GM23248 (cell line): ENCODE measurements around the gene GOLGA6B. TPM values are rescaled to one million over a fixed set of nuclear protein-coding genes. Genes with fewer than 3 reads are reported as not detected.
"Not testable (repeated sequence)": the region's sequence is repeated elsewhere in the genome, so short reads cannot be mapped to it uniquely, and the experiment has no call there.

ENCODE experiments used
- DNase-seq: peaks from one replicate; pipeline ENCODE4 v3.0.0-alpha.2; 2015
- H2AFZ ChIP-seq: fragments of 200-600 bp; sonication (generic); 2 replicates; pipeline ENCODE4 v1.6.1; 2016; ENCODE audit warnings: antibody characterized with exemption
- H3F3A ChIP-seq: fragments of 200-600 bp; sonication (generic); 2 replicates; pipeline ENCODE4 v1.6.1; 2016; ENCODE audit warnings: mild to moderate bottlenecking, antibody characterized with exemption, mixed run types; ENCODE audit not compliant: insufficient read depth
- H3K27ac ChIP-seq: fragments of 200-600 bp; sonication (generic); 2 replicates; pipeline ENCODE4 v1.5.1; 2016; ENCODE audit warnings: mild to moderate bottlenecking
- H3K27me3 ChIP-seq: fragments of 200-600 bp; sonication (generic); replicated peaks from 2 replicates; pipeline ENCODE4 v1.6.1; 2016; ENCODE audit warnings: mild to moderate bottlenecking; ENCODE audit not compliant: insufficient read depth
- H3K36me3 ChIP-seq: fragments of 200-600 bp; sonication (generic); 2 replicates; pipeline ENCODE4 v1.6.1; 2016; ENCODE audit warnings: low read depth, mild to moderate bottlenecking
- H3K4me1 ChIP-seq: fragments of 200-600 bp; sonication (generic); 2 replicates; pipeline ENCODE4 v1.6.1; 2016; ENCODE audit warnings: mild to moderate bottlenecking; ENCODE audit not compliant: insufficient read depth
- H3K4me2 ChIP-seq: fragments of 200-600 bp; sonication (generic); one replicate; pipeline ENCODE4 v1.6.1; 2016; ENCODE audit warnings: mild to moderate bottlenecking; ENCODE audit not compliant: unreplicated experiment
- H3K4me3 ChIP-seq: fragments of 200-600 bp; sonication (generic); 2 replicates; pipeline ENCODE4 v1.5.1; 2016; ENCODE audit warnings: mild to moderate bottlenecking
- H3K79me2 ChIP-seq: fragments of 200-600 bp; sonication (generic); 2 replicates; pipeline ENCODE4 v1.6.1; 2016; ENCODE audit warnings: mild to moderate bottlenecking; ENCODE audit not compliant: insufficient read depth
- H3K9ac ChIP-seq: fragments of 200-600 bp; sonication (generic); 2 replicates; pipeline ENCODE4 v1.6.1; 2016; ENCODE audit warnings: mild to moderate bottlenecking
- H3K9me2 ChIP-seq: fragments of 200-600 bp; sonication (generic); 2 replicates; pipeline ENCODE4 v1.6.1; 2016; ENCODE audit warnings: mixed run types, mild to moderate bottlenecking, moderate library complexity; ENCODE audit not compliant: insufficient read depth
- H3K9me3 ChIP-seq: fragments of 200-600 bp; sonication (generic); one replicate; pipeline ENCODE4 v1.6.1; 2017; ENCODE audit warnings: low read depth
- H4K20me1 ChIP-seq: fragments of 200-600 bp; sonication (generic); 2 replicates; pipeline ENCODE4 v1.6.0; 2016; ENCODE audit not compliant: insufficient read depth
- WGBS, 2 experiments: methylation state at CpG; one replicate each; pipeline ENCODE4 v1.1.6; 2015 to 2017; ENCODE audit warnings: low lambda C conversion rate in 2 of 2, low coverage in 1 of 2; ENCODE audit errors: missing lambda C conversion rate in 2 of 2; 5-methylcytosine and 5-hydroxymethylcytosine counted together
- in situ Hi-C: fragments of 300-500 bp; cut with MboI; formaldehyde crosslinking; loops from 2 replicates; pipeline ENCODE4 v1.15.0; 2020
- polyA plus RNA-seq: library from polyadenylated mRNA; unstranded; fragments of >200 nt; fragmentation: Nextera tagmentation; extraction: Ambion mirVana; gene quantifications from 2 replicates; pipeline ENCODE4 v1.2.1, GENCODE V29; 2016
- total RNA-seq: library from RNA; depleted of rRNA; stranded (reverse); fragments of >200 nt; shearing (Covaris generic); gene quantifications from 2 replicates; pipeline ENCODE4 v1.2.3, GENCODE V29; 2014

The GOLGA6B gene
- total and polyA plus RNA-seq, 2 experiments from 2014 or later: not detected

GRCh38 chr15:72629068-72629570 lies 25.4 kb upstream of the GOLGA6B start:
- DNase-seq, H3K4me1 ChIP-seq, H3K79me2 ChIP-seq, H3K9me3 ChIP-seq, H3K9ac ChIP-seq, H3K9me2 ChIP-seq, H3K27ac ChIP-seq, H3K4me2 ChIP-seq, H3K4me3 ChIP-seq, H4K20me1 ChIP-seq, H3F3A ChIP-seq, H2AFZ ChIP-seq, H3K27me3 ChIP-seq, H3K36me3 ChIP-seq: not testable (repeated sequence)
- in situ Hi-C loops: loop anchor here (10.0 kb wide), 1 partner anchor 46 kb away; no protein-coding TSS in a partner anchor
- WGBS, 2 experiments: 39 to 55% methylated on average over 7 of the region's 7 CpGs

GRCh38 chr15:72636519-72637282 lies 17.8 kb upstream of the GOLGA6B start:
- H3K4me1 ChIP-seq, H4K20me1 ChIP-seq, in situ Hi-C loops, H3F3A ChIP-seq, H3K9me3 ChIP-seq, H3K79me2 ChIP-seq, H3K36me3 ChIP-seq, H3K4me2 ChIP-seq, H3K27me3 ChIP-seq, H3K9me2 ChIP-seq: not testable (repeated sequence)
- H3K9ac ChIP-seq: peak overlapping the region; percentile 74
- 0% methylated on average over 1 to 4 of the region's 43 CpGs for WGBS, 2 experiments
- 0 out of 2 replicates have a peak overlapping the region, but pooled peaks have one; percentile 33 for H3K27ac ChIP-seq
- peak; percentile 91 for DNase-seq
- peak overlapping the region; percentile 77 for H2AFZ ChIP-seq
- H3K4me3 ChIP-seq: peak overlapping the region; percentile 66

GRCh38 chr15:72639759-72640483 lies 14.6 kb upstream of the GOLGA6B start:
- H3K4me2 ChIP-seq, H3K27ac ChIP-seq, H3F3A ChIP-seq, in situ Hi-C loops, H3K9me2 ChIP-seq, H2AFZ ChIP-seq, H3K9ac ChIP-seq, H3K4me3 ChIP-seq, DNase-seq, H3K36me3 ChIP-seq, H3K4me1 ChIP-seq, H4K20me1 ChIP-seq, H3K27me3 ChIP-seq, H3K9me3 ChIP-seq, H3K79me2 ChIP-seq: not testable (repeated sequence)
- no CpG with 5 or more reads among the region's 26 CpGs for WGBS, 2 experiments

GRCh38 chr15:72642271-72642670 lies 12.2 kb upstream of the GOLGA6B start:
- H3K36me3 ChIP-seq, H4K20me1 ChIP-seq, H3K27me3 ChIP-seq, H3K4me3 ChIP-seq, in situ Hi-C loops, H3K27ac ChIP-seq, H3K9me2 ChIP-seq, H2AFZ ChIP-seq, H3K4me2 ChIP-seq, DNase-seq, H3K9me3 ChIP-seq, H3K9ac ChIP-seq, H3K79me2 ChIP-seq, H3F3A ChIP-seq, H3K4me1 ChIP-seq: not testable (repeated sequence)
- WGBS, 2 experiments: no CpG with 5 or more reads among the region's 2 CpGs

GRCh38 chr15:72648631-72649253 lies 5.8 kb upstream of the GOLGA6B start:
- H3K27me3 ChIP-seq, in situ Hi-C loops, H3F3A ChIP-seq, H2AFZ ChIP-seq, H3K4me3 ChIP-seq, H3K9ac ChIP-seq, DNase-seq, H3K4me1 ChIP-seq, H3K79me2 ChIP-seq, H3K4me2 ChIP-seq, H3K9me2 ChIP-seq, H3K27ac ChIP-seq, H3K9me3 ChIP-seq, H4K20me1 ChIP-seq, H3K36me3 ChIP-seq: not testable (repeated sequence)
- WGBS, 2 experiments: 64 to 68% methylated on average over 8 of the region's 10 CpGs

GRCh38 chr15:72656014-72656413 lies 1.5 kb downstream of the GOLGA6B start:
- H3K9me2 ChIP-seq, H2AFZ ChIP-seq, H3K79me2 ChIP-seq, H3K27me3 ChIP-seq, H3K4me2 ChIP-seq, H3K4me1 ChIP-seq, H4K20me1 ChIP-seq, H3K36me3 ChIP-seq, DNase-seq, H3K27ac ChIP-seq, H3K4me3 ChIP-seq, in situ Hi-C loops, H3F3A ChIP-seq, H3K9ac ChIP-seq, H3K9me3 ChIP-seq: not testable (repeated sequence)
- WGBS, 2 experiments: no CpG with 5 or more reads among the region's 3 CpGs

- H4K20me1 ChIP-seq, H3K79me2 ChIP-seq, H3K9ac ChIP-seq, H3K9me2 ChIP-seq, H3F3A ChIP-seq, H3K4me1 ChIP-seq, H3K27ac ChIP-seq, H3K9me3 ChIP-seq, H3K36me3 ChIP-seq, H3K4me2 ChIP-seq, in situ Hi-C loops, H2AFZ ChIP-seq, H3K27me3 ChIP-seq, H3K4me3 ChIP-seq, DNase-seq: not testable (repeated sequence)
- 61 to 65% methylated on average over 9 to 10 of the region's 10 CpGs for WGBS, 2 experiments
Observed at GRCh38 chr15:72661081-72661480, 6.6 kb downstream of the GOLGA6B start.
